LNCAP (cell line): ENCODE measurements around the gene ELMO1.

Experiments
- TF ChIP-seq, protein P1 (sequence below): fragments of 450-650 bp; IDR thresholded peaks from 2 replicates; pipeline ENCODE4 v1.5.1; 2017; ENCODE audit warnings: mild to moderate bottlenecking

Gene ELMO1

DNA sequence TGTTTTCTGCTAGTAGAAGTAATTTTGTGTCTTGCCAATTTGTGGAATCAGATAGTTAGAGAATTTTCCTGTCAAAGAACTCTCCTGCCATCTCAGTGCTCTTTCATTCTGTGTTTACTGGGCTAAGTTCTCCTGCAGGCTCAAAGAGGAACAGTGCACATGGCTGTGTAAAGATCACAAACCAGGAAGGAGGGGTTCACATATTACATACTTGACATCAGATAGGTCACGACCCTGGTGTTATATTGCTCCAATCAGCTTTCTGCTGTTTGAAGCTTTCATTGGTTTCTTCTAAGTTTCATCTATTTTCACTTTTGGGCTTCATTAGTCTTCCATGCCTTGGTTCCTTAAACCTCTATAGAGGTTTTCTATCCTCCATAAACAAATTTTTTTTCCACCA, 13.5 kb upstream of the ELMO1 start:
- TF ChIP-seq, protein P1, sequence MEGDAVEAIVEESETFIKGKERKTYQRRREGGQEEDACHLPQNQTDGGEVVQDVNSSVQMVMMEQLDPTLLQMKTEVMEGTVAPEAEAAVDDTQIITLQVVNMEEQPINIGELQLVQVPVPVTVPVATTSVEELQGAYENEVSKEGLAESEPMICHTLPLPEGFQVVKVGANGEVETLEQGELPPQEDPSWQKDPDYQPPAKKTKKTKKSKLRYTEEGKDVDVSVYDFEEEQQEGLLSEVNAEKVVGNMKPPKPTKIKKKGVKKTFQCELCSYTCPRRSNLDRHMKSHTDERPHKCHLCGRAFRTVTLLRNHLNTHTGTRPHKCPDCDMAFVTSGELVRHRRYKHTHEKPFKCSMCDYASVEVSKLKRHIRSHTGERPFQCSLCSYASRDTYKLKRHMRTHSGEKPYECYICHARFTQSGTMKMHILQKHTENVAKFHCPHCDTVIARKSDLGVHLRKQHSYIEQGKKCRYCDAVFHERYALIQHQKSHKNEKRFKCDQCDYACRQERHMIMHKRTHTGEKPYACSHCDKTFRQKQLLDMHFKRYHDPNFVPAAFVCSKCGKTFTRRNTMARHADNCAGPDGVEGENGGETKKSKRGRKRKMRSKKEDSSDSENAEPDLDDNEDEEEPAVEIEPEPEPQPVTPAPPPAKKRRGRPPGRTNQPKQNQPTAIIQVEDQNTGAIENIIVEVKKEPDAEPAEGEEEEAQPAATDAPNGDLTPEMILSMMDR, result no peak

DNA sequence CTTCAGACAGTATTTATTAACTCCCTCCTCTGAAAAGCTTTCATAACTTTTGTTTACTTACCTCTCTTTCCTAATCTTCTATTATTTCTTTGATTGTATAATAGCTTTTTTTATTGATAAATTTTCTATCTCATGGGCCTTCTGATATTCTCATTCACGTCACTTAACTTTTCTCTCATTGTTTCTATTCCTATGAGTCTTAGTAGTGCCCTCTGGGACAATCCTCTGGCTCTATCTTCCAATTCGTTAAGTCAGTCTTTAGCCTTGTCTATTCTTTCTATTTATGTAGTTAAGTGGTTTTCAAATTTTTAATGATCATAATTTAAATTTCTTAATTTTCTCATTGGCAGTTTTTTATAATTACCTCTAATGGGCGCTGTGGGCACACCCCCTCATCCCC, 6.4 kb upstream of the ELMO1 start:
- TF ChIP-seq, protein P1, result no peak

DNA sequence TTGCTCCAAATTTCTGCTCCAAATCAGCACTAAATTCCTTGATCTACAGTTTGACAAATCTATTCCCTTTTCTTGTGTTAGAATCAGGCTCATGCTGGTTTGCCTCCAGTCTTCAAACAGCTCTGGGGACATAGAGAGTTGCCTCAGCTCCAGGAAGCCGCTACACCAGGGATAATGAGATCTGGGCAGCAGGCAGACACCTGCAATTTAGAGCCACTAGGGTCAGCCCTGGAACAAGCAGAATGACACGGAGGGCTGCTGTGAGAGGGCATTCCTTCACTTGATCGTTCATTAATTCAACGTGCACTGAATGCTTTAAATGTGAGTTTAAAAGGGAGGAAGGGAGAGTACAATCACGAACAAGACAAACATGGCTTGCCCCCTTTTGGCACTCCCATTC, 3.7 kb upstream of the ELMO1 start:
- TF ChIP-seq, protein P1, result no peak

DNA sequence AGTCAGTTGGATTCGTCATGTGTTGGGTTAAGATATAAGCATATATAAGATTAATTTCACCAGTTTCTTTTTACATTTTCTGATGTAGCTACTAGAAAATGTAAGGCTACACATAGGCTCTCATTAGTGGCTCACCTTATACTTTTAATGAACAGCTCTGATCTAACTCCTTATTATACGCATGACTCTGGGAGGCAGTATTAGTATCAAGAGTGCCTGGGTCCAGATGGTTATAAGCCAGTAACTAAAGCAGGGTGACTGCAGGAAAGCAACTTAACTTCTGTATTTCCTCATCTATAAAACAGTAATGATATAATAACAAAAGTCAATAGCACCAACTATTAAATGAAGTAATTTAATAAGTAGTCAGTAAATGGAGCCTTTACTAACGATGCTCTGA, 1.4 kb upstream of the ELMO1 start:
- TF ChIP-seq, protein P1, result no peak

DNA sequence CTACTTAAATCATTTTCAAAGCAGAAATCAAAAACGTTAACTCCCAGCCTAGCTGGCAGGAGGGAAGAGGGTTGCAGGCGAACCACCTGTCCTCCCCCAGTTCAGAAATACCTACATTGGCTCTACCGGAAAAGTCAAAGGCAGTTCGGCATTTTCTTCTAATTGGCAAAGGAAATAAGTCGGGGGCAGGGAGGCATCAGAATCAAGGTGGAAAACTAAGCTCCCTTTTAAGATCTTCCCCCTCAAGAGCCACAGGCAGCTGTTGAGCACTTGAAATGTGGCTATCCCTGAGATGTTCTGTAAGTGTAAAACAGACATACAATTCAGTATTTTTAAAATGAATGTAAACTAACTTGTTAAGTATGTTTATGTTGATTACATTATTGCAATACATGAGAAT, 957 bp upstream of the ELMO1 start:
- TF ChIP-seq, protein P1, result no peak

DNA sequence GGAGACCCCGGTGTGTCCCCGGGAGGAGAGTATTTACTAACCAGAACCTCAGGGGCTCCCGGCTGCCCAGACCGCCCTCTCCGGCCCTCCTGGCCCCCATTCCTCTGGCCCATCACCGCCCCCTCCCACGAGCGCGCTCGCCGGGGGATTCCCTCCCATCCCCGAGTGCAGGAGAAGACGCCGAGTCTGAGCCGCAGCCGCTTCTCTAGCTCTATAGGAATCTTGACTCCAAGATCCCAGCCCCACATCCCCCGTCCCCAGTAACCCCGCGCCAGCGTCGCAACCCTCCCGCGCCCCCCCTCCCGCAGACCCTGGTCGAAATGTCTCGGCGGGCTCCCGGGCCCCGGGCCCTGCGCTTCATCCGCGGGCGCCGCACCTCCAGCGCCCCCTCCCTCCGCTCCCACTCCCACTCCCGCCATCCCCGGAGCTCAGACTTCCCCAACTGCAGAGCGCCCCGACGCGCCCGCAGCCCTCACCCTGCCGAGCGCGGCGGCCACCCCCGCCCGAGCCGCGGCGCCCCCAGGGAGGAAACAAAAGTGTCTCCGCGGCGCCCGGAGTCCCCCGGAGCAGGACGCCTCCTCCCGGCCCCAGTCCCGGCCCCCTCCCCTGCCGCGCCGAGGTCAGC, 541 bp downstream of the ELMO1 start:
- TF ChIP-seq, protein P1, result no peak

DNA sequence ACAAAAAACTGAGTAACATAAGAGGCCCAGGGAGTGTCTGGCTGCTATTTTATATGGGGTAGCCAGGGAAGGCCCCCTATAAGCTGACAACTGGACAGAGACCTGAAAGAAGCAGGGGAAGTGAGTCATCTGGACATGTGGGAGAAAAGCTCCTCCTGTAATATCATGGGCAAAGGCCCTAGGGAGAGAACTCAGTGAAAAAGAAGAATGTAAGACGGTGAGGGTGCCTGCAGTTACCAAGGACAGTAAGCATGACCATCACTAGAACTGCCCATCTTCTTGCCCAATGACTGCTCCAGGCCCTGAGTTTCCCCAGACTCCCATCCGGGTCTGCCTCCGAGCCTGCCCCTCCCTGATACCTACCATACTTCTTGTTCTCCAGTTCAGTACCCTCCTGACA, 2.3 kb downstream of the ELMO1 start:
- TF ChIP-seq, protein P1, result no peak

DNA sequence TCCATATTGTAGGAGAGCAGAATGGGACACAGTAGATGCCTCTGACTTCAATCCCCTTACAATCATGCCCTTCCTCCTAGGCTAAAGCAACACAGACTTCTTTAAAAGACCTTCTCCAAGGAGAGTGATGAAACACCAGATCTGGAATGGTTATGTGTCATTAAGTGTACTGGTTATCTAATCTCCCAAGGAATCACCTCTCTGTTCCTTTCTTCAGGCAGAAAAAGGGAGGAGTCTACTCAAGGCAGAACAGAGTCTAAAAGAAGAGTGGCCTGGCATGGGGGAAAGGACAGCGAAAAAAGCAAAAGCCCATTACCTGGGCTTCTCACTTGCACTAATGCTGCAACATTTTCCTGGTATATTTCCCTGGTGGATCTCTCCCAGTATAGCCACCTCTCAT, 2.9 kb downstream of the ELMO1 start:
- TF ChIP-seq, protein P1, result no peak
